GM23338 (cell line): ENCODE measurements around the gene FAM83C. TPM values are rescaled to one million over a fixed set of nuclear protein-coding genes. Genes with fewer than 3 reads are reported as not detected.

Experiments used
- ATAC-seq: fragments of 200-7000 bp; cut with Tn5 transposase; 3 replicates; pipeline ENCODE4 v1.9.1; 2020
- DNase-seq: peaks from one replicate; pipeline ENCODE4 v3.0.0-alpha.2; 2015; ENCODE audit warnings: low spot score
- H2AFZ ChIP-seq: fragments of 200-600 bp; sonication (generic); 2 replicates; pipeline ENCODE4 v1.8.0; 2016; ENCODE audit warnings: antibody characterized with exemption, mild to moderate bottlenecking, moderate library complexity
- H3F3A ChIP-seq: fragments of 200-600 bp; sonication (generic); replicated peaks from 2 replicates; pipeline ENCODE4 v1.8.0; 2017; ENCODE audit warnings: antibody characterized with exemption, mixed run types, low read depth
- H3K27ac ChIP-seq: fragments of 200-600 bp; sonication (generic); 2 replicates; pipeline ENCODE4 v1.6.1; 2016; ENCODE audit warnings: low read depth
- H3K27me3 ChIP-seq: fragments of 200-600 bp; sonication (generic); 2 replicates; pipeline ENCODE4 v1.8.0; 2016; ENCODE audit warnings: mild to moderate bottlenecking, mixed run types, moderate library complexity; ENCODE audit not compliant: insufficient read depth
- H3K36me3 ChIP-seq: fragments of 200-600 bp; sonication (generic); 2 replicates; pipeline ENCODE4 v1.8.0; 2016; ENCODE audit warnings: mild to moderate bottlenecking; ENCODE audit not compliant: insufficient read depth
- H3K4me1 ChIP-seq: fragments of 200-600 bp; sonication (generic); 2 replicates; pipeline ENCODE4 v1.8.0; 2016; ENCODE audit warnings: mild to moderate bottlenecking, moderate library complexity; ENCODE audit not compliant: insufficient read depth
- H3K4me2 ChIP-seq: fragments of 200-600 bp; sonication (generic); 2 replicates; pipeline ENCODE4 v1.7.1; 2017; ENCODE audit warnings: mixed run types
- H3K4me3 ChIP-seq: fragments of 200-600 bp; sonication (generic); 2 replicates; pipeline ENCODE4 v1.6.1; 2016; ENCODE audit warnings: mixed run types
- H3K79me2 ChIP-seq: fragments of 200-600 bp; sonication (generic); replicated peaks from 2 replicates; pipeline ENCODE4 v1.8.0; 2017; ENCODE audit warnings: mild to moderate bottlenecking; ENCODE audit not compliant: insufficient read depth
- H3K9me2 ChIP-seq: fragments of 200-600 bp; sonication (generic); 2 replicates; pipeline ENCODE4 v1.8.0; 2017; ENCODE audit not compliant: insufficient read depth
- H4K20me1 ChIP-seq: fragments of 200-600 bp; sonication (generic); replicated peaks from 2 replicates; pipeline ENCODE4 v1.8.0; 2017; ENCODE audit warnings: mild to moderate bottlenecking; ENCODE audit not compliant: insufficient read depth
- H3K27ac Mint-ChIP-seq: 2 replicates; pipeline ENCODE4 v1.8.0; 2020; ENCODE audit warnings: inconsistent platforms, mild to moderate bottlenecking, moderate library complexity, mixed read lengths
- H3K27me3 Mint-ChIP-seq: 3 replicates; pipeline ENCODE4 v1.8.0; 2022; ENCODE audit warnings: low read depth, mild to moderate bottlenecking, moderate library complexity, mixed read lengths, inconsistent platforms; ENCODE audit not compliant: insufficient read depth, poor library complexity
- H3K36me3 Mint-ChIP-seq: 3 replicates; pipeline ENCODE4 v1.8.0; 2021; ENCODE audit warnings: low read depth, mild to moderate bottlenecking, inconsistent platforms, moderate library complexity, mixed read lengths
- H3K4me1 Mint-ChIP-seq: 3 replicates; pipeline ENCODE4 v1.8.0; 2020; ENCODE audit warnings: mild to moderate bottlenecking, inconsistent platforms, mixed read lengths
- H3K4me3 Mint-ChIP-seq: 3 replicates; pipeline ENCODE4 v1.8.0; 2021; ENCODE audit warnings: moderate library complexity, mild to moderate bottlenecking, inconsistent platforms, mixed read lengths
- H3K9me3 Mint-ChIP-seq: 3 replicates; pipeline ENCODE4 v1.8.0; 2020; ENCODE audit warnings: moderate library complexity, mild to moderate bottlenecking, inconsistent platforms, mixed read lengths
- CREB1 ChIP-seq: fragments of 250-450 bp; sonication (Bioruptor Pico); IDR thresholded peaks from 2 replicates; pipeline ENCODE4 v1.5.0; 2020; ENCODE audit warnings: low read depth, mild to moderate bottlenecking, moderate library complexity
- ETS1 ChIP-seq: IDR thresholded peaks from 2 replicates; pipeline ENCODE4 v1.6.1; 2016; ENCODE audit warnings: antibody characterized with exemption
- EZH2 ChIP-seq: fragments of 200-600 bp; sonication (generic); IDR thresholded peaks from one replicate; pipeline ENCODE4 v1.8.0; 2017; ENCODE audit warnings: antibody characterized with exemption, mild to moderate bottlenecking, low read depth; ENCODE audit not compliant: unreplicated experiment
- EZH2phosphoT487 ChIP-seq: fragments of 200-600 bp; sonication (generic); IDR thresholded peaks from one replicate; pipeline ENCODE4 v1.8.1; 2018; ENCODE audit warnings: antibody characterized with exemption; ENCODE audit not compliant: unreplicated experiment
- JUNB ChIP-seq: IDR thresholded peaks from one replicate; pipeline ENCODE4 v1.6.1; 2016; ENCODE audit warnings: antibody characterized with exemption; ENCODE audit not compliant: unreplicated experiment
- REST ChIP-seq: IDR thresholded peaks from one replicate; pipeline ENCODE4 v1.6.1; 2018; ENCODE audit warnings: antibody characterized with exemption; ENCODE audit not compliant: unreplicated experiment
- STAT1 ChIP-seq: IDR thresholded peaks from one replicate; pipeline ENCODE4 v1.6.1; 2016; ENCODE audit warnings: antibody characterized with exemption; ENCODE audit not compliant: unreplicated experiment
- ZNF114 ChIP-seq: fragments of 250-450 bp; sonication (Bioruptor Pico); IDR thresholded peaks from 2 replicates; pipeline ENCODE4 v1.5.0; 2020; ENCODE audit warnings: mild to moderate bottlenecking, moderate library complexity
- ZNF331 ChIP-seq: fragments of 250-450 bp; sonication (Bioruptor Pico); IDR thresholded peaks from 2 replicates; pipeline ENCODE4 v1.5.0; 2020; ENCODE audit warnings: low read depth, mild to moderate bottlenecking, moderate library complexity
- polyA plus RNA-seq: library from polyadenylated mRNA; unstranded; fragments of >200 nt; fragmentation: Nextera tagmentation; extraction: Ambion mirVana; gene quantifications from 2 replicates; pipeline ENCODE4 v1.2.1, GENCODE V29; 2016
- total RNA-seq: library from RNA; depleted of rRNA; stranded (reverse); fragments of >200 nt; shearing (Covaris generic); gene quantifications from 2 replicates; pipeline ENCODE4 v1.2.3, GENCODE V29; 2014

The FAM83C gene
- total and polyA plus RNA-seq, 2 experiments from 2014 or later, result 0.10 TPM; not detected in 1

GRCh38 chr20:35301426-35301825 lies 9.2 kb upstream of the FAM83C start (continued):
- TF ChIP-seq JUNB, result no peak

- no peaks in the 10 kb centered on the region for H4K20me1 ChIP-seq
- H3K27me3 ChIP-seq, result no peaks in the 10 kb centered on the region
- no peak overlapping the region for H3K4me2 ChIP-seq
- H3K36me3 ChIP-seq, result no peaks in the 10 kb centered on the region
- DNase-seq, result no peak
- ATAC-seq, result no peak
- H3K4me1 ChIP-seq, result peaks cover 9% of the 10 kb centered on the region
- H3K27me3 Mint-ChIP-seq, result peaks cover 7% of the 10 kb centered on the region
- H3K27ac Mint-ChIP-seq, result no peak overlapping the region
- TF ChIP-seq STAT1 (no peak), EZH2phosphoT487 (no peak), REST (no peak), CREB1 (CRISPR knock-in tag) (no peak), JUNB (no peak), EZH2 (no peak), ETS1 (no peak), ZNF331 (CRISPR knock-in tag) (no peak), ZNF114 (CRISPR knock-in tag) (no peak)
- peaks cover 16% of the 10 kb centered on the region for H3K4me1 Mint-ChIP-seq
- H2AFZ ChIP-seq, result no peak overlapping the region
- no peaks in the 10 kb centered on the region for H3F3A ChIP-seq
- H3K4me3 Mint-ChIP-seq, result no peak overlapping the region
- no peaks in the 10 kb centered on the region for H3K9me3 Mint-ChIP-seq
- no peaks in the 10 kb centered on the region for H3K9me2 ChIP-seq
- H3K79me2 ChIP-seq, result no peaks in the 10 kb centered on the region
- H3K27ac ChIP-seq, result no peak overlapping the region
- H3K36me3 Mint-ChIP-seq, result 0 out of 3 replicates have a peak, but pooled peaks cover under 1% of the 10 kb centered on the region
- H3K4me3 ChIP-seq, result no peak overlapping the region
Measured at GRCh38 chr20:35300469-35301262, 8.4 kb upstream of the FAM83C start.
